ENCODE data around the gene RTL10. TPM values are rescaled to one million over a fixed set of nuclear protein-coding genes. Genes with fewer than 3 reads are reported as not detected.

Gene RTL10
- total and polyA plus RNA-seq, 10 of the 15 experiments (the other 5 are each of a cell fraction or from before 2014, with no cell fraction given): 5.3 to 18.1 (median 10.3) TPM

- Histone ChIP-seq H3K4me1 (ENCODE audit: control insufficient read depth, insufficient read depth, low read length) (no peaks in the 10 kb centered on the region), H3K4me2 (ENCODE audit: control insufficient read depth, insufficient read depth) (no peak overlapping the region), H3K27me3 (replicated peaks in 1 of 2; ENCODE audit: control insufficient read depth in 2 of 2, insufficient read depth in 2 of 2, low read length in 1 of 2) (no peaks in the 10 kb centered on the region), H2AFZ (ENCODE audit: control insufficient read depth, low read depth, low read length) (no peak overlapping the region), H3K27ac (ENCODE audit: control insufficient read depth, insufficient read depth) (no peak overlapping the region), H3K79me2 (ENCODE audit: control insufficient read depth, insufficient read depth, low read length) (no peaks in the 10 kb centered on the region), H3K9ac (ENCODE audit: control insufficient read depth, insufficient read depth, low read length) (no peak overlapping the region), H3K9me3 (replicated peaks; ENCODE audit: control insufficient read depth, insufficient read depth, low read length) (no peaks in the 10 kb centered on the region), H3K4me3 (no peak overlapping the region), H3K36me3 (ENCODE audit: control insufficient read depth in 2 of 2, insufficient read depth in 2 of 2, low read length in 1 of 2) (peaks cover 0 to 2% of the 10 kb centered on the region in 2 experiments; a peak in 1 of 4 replicates), H4K20me1 (ENCODE audit: control insufficient read depth, insufficient read depth) (no peaks in the 10 kb centered on the region)
- DNase-seq (ENCODE audit: low read depth, low spot score) (no peak), ATAC-seq (no peak), FAIRE-seq (no peak)
- intact Hi-C loops (cut with micrococcal nuclease; ENCODE audit: unreplicated experiment): no loop called here
- SMC1A ChIA-PET (ENCODE audit: uncharacterized antibody, unreplicated experiment): no interaction called here
- POLR2A ChIA-PET: no interaction called here
- 97% methylated on average over 36 of the region's 36 CpGs for WGBS (ENCODE audit: insufficient coverage, insufficient replicate concordance, low lambda C conversion rate, missing lambda C conversion rate)
- in situ Hi-C loops (cut with MboI): no loop called here
- CTCF ChIA-PET: no interaction called here
- no TSS peak for BruUV-seq (replicated peaks)
- RAD21 ChIA-PET (ENCODE audit: unreplicated experiment): no interaction called here
- TF ChIP-seq CREB1 (IDR thresholded peaks at IDR 0.05; ENCODE audit: low read depth): no peak
- no peak for TF ChIP-seq TARDBP (IDR thresholded peaks at IDR 0.05; ENCODE audit: borderline replicate concordance)
- no peak for TF ChIP-seq CBX3 (IDR thresholded peaks at IDR 0.05; ENCODE audit: borderline replicate concordance, low read depth)
- TF ChIP-seq NFYA (IDR thresholded peaks at IDR 0.05; ENCODE audit: borderline replicate concordance, low read depth, low read length): no peak
- TF ChIP-seq EP300 (IDR thresholded peaks at IDR 0.05; ENCODE audit: borderline replicate concordance in 1 of 2, control insufficient read depth in 1 of 2, low read depth in 2 of 2, low read length in 2 of 2): no peak
- TF ChIP-seq SREBF2 (IDR thresholded peaks at IDR 0.05; ENCODE audit: low read length): no peak
- no peak for TF ChIP-seq ETV6 (conservative IDR thresholded peaks at IDR 0.05 in 1 of 2, IDR thresholded peaks at IDR 0.05 in 1 of 2; ENCODE audit: borderline replicate concordance in 1 of 2, low read depth in 1 of 2)
Observed at GRCh38 chr22:19811811-19812771, 42.6 kb downstream of the RTL10 start.
